H9 (cell line): ENCODE data around the gene NOP16. TPM values are rescaled to one million over a fixed set of nuclear protein-coding genes. Genes with fewer than 3 reads are reported as not detected.

Experiments
- DNase-seq: peaks from one replicate; pipeline ENCODE4 v3.0.0-alpha.2; 2017
- H2AFZ ChIP-seq: one replicate; pipeline ENCODE4 v1.6.1; 2013; ENCODE audit warnings: mild to moderate bottlenecking, low read length, control low read depth, moderate library complexity
- H2AK5ac ChIP-seq: 2 replicates; pipeline ENCODE4 v1.6.1; 2013; ENCODE audit warnings: low read length, control low read depth, mixed read lengths; ENCODE audit not compliant: insufficient read length
- H2BK120ac ChIP-seq: one replicate; pipeline ENCODE4 v1.6.1; 2013; ENCODE audit warnings: low read depth, mild to moderate bottlenecking, low read length, control low read depth, inconsistent platforms; ENCODE audit not compliant: poor library complexity, severe bottlenecking
- H2BK12ac ChIP-seq: 2 replicates; pipeline ENCODE4 v1.6.1; 2013; ENCODE audit warnings: low read length, control low read depth, mixed read lengths, low read depth; ENCODE audit not compliant: insufficient read length
- H2BK15ac ChIP-seq: 2 replicates; pipeline ENCODE4 v1.6.1; 2013; ENCODE audit warnings: low read depth, low read length, control low read depth
- H2BK20ac ChIP-seq: one replicate; pipeline ENCODE4 v1.6.1; 2013; ENCODE audit warnings: low read depth, mild to moderate bottlenecking, low read length, control low read depth, inconsistent platforms; ENCODE audit not compliant: poor library complexity, severe bottlenecking
- H2BK5ac ChIP-seq: 2 replicates; pipeline ENCODE4 v1.6.1; 2013; ENCODE audit warnings: low read length, control low read depth, mixed read lengths; ENCODE audit not compliant: insufficient read length
- H3K14ac ChIP-seq: 2 replicates; pipeline ENCODE4 v1.6.1; 2013; ENCODE audit warnings: low read length, control low read depth; ENCODE audit not compliant: insufficient read depth
- H3K18ac ChIP-seq: 2 replicates; pipeline ENCODE4 v1.6.1; 2013; ENCODE audit warnings: low read depth, mild to moderate bottlenecking, mixed read lengths, low read length, control low read depth; ENCODE audit not compliant: insufficient read length
- H3K23ac ChIP-seq: 2 replicates; pipeline ENCODE4 v1.6.1; 2013; ENCODE audit warnings: low read length, control low read depth, mixed read lengths, low read depth; ENCODE audit not compliant: insufficient read length
- H3K23me2 ChIP-seq: 2 replicates; pipeline ENCODE4 v1.6.1; 2013; ENCODE audit warnings: low read depth, mild to moderate bottlenecking, mixed read lengths, low read length, control low read depth; ENCODE audit not compliant: insufficient read length, poor library complexity, severe bottlenecking
- H3K27ac ChIP-seq: 2 replicates; pipeline ENCODE4 v1.5.1; 2013; ENCODE audit warnings: low read length, control low read depth, mixed read lengths, low read depth; ENCODE audit not compliant: insufficient read length
- H3K27me3 ChIP-seq: 2 replicates; pipeline ENCODE4 v1.6.1; 2013; ENCODE audit warnings: low read length, control low read depth, inconsistent platforms; ENCODE audit not compliant: insufficient read depth
- H3K4ac ChIP-seq: 2 replicates; pipeline ENCODE4 v1.6.1; 2013; ENCODE audit warnings: low read depth, mild to moderate bottlenecking, control low read depth, inconsistent platforms, low read length, moderate library complexity
- H3K4me1 ChIP-seq: 2 replicates; pipeline ENCODE4 v1.6.1; 2013; ENCODE audit warnings: low read length, control low read depth, inconsistent platforms; ENCODE audit not compliant: insufficient read depth
- H3K4me2 ChIP-seq: 2 replicates; pipeline ENCODE4 v1.6.1; 2013; ENCODE audit warnings: low read length, control low read depth, mixed read lengths; ENCODE audit not compliant: insufficient read length, insufficient read depth
- H3K56ac ChIP-seq: 2 replicates; pipeline ENCODE4 v1.6.1; 2013; ENCODE audit warnings: low read depth, mild to moderate bottlenecking, mixed read lengths, low read length, control low read depth; ENCODE audit not compliant: insufficient read length
- H3K79me1 ChIP-seq: 2 replicates; pipeline ENCODE4 v1.6.1; 2013; ENCODE audit warnings: low read depth, mild to moderate bottlenecking, moderate library complexity, low read length, control low read depth, inconsistent platforms; ENCODE audit not compliant: insufficient read depth, poor library complexity, severe bottlenecking
- H3K79me2 ChIP-seq: 2 replicates; pipeline ENCODE4 v1.6.1; 2013; ENCODE audit warnings: low read length, control low read depth, inconsistent platforms; ENCODE audit not compliant: insufficient read depth
- H3K9ac ChIP-seq: 2 replicates; pipeline ENCODE4 v1.6.1; 2013; ENCODE audit warnings: low read length, control low read depth, mixed read lengths; ENCODE audit not compliant: insufficient read length; ENCODE audit errors: extremely low read depth
- H3K9me3 ChIP-seq: one replicate; pipeline ENCODE4 v1.6.1; 2013; ENCODE audit warnings: low read depth, low read length, inconsistent platforms; ENCODE audit not compliant: control insufficient read depth
- H3T11ph ChIP-seq: one replicate; pipeline ENCODE4 v1.6.1; 2013; ENCODE audit warnings: mild to moderate bottlenecking, low read length, control low read depth, inconsistent platforms
- H4K20me1 ChIP-seq: one replicate; pipeline ENCODE4 v1.6.1; 2013; ENCODE audit not compliant: control insufficient read depth, insufficient read length, insufficient read depth
- H4K5ac ChIP-seq: 2 replicates; pipeline ENCODE4 v1.6.1; 2013; ENCODE audit warnings: low read depth, mild to moderate bottlenecking, mixed read lengths, low read length, control low read depth; ENCODE audit not compliant: insufficient read length
- H4K8ac ChIP-seq: replicated peaks from 2 replicates; pipeline ENCODE4 v1.6.1; 2013; ENCODE audit warnings: low read length, control low read depth, mixed read lengths, low read depth; ENCODE audit not compliant: insufficient read length
- H4K91ac ChIP-seq: 2 replicates; pipeline ENCODE4 v1.6.1; 2013; ENCODE audit warnings: low read depth, mild to moderate bottlenecking, moderate library complexity, mixed read lengths, low read length, control low read depth; ENCODE audit not compliant: insufficient read length
- H3K27ac Mint-ChIP-seq, 3 experiments: 2 replicates in 2 of 3; 3 replicates in 1 of 3; pipeline ENCODE4 v1.8.0; 2020 to 2021; ENCODE audit warnings: mixed read lengths in 3 of 3, mild to moderate bottlenecking in 1 of 3, moderate library complexity in 1 of 3
- H3K27me3 Mint-ChIP-seq: 2 replicates; pipeline ENCODE4 v1.8.0; 2021; ENCODE audit warnings: low read depth, mild to moderate bottlenecking, moderate library complexity, mixed read lengths
- H3K36me3 Mint-ChIP-seq, 3 experiments: 2 replicates in 2 of 3; 3 replicates in 1 of 3; pipeline ENCODE4 v1.8.0; 2020 to 2021; ENCODE audit warnings: low read depth in 3 of 3, mixed read lengths in 3 of 3; ENCODE audit not compliant: insufficient read depth in 1 of 3
- H3K4me1 Mint-ChIP-seq, 2 experiments: 2 replicates each; pipeline ENCODE4 v1.8.0; 2020; ENCODE audit warnings: mixed read lengths in 2 of 2
- H3K4me3 Mint-ChIP-seq, 2 experiments: 2 replicates in 1 of 2; 3 replicates in 1 of 2; pipeline ENCODE4 v1.8.0; 2020 to 2021; ENCODE audit warnings: mild to moderate bottlenecking in 2 of 2, mixed read lengths in 2 of 2, moderate library complexity in 1 of 2
- H3K9me3 Mint-ChIP-seq, 2 experiments: 2 replicates in 1 of 2; 3 replicates in 1 of 2; pipeline ENCODE4 v1.8.0; 2020; ENCODE audit warnings: mild to moderate bottlenecking in 2 of 2, mixed read lengths in 2 of 2, moderate library complexity in 1 of 2
- CTCF ChIP-seq: fragments of 200-600 bp; sonication (generic); conservative IDR thresholded peaks from 3 replicates; pipeline ENCODE4 v1.8.0; 2021; ENCODE audit warnings: antibody characterized with exemption, mild to moderate bottlenecking
- WGBS: extraction: QIAGEN DNeasy Blood & Tissue Kit; methylation state at CpG from one replicate; pipeline ENCODE4 v1.1.7; 2013; ENCODE audit warnings: missing lambda C conversion rate, low lambda C conversion rate, mixed read lengths; ENCODE audit not compliant: insufficient read length; ENCODE audit errors: extremely low coverage; 5-methylcytosine and 5-hydroxymethylcytosine counted together
- total RNA-seq: library from RNA; stranded (reverse); gene quantifications from 2 replicates; pipeline ENCODE4 v1.2.1, GENCODE V29; 2021

Gene NOP16
- total RNA-seq, 1 experiment from 2014 or later, result 114 TPM

GRCh38 chr5:176416965-176417364 lies 28.6 kb upstream of the NOP16 start:
- Histone ChIP-seq H3K79me2 (no peaks in the 10 kb centered on the region), H4K20me1 (no peaks in the 10 kb centered on the region), H2BK5ac (no peak overlapping the region), H3K56ac (no peak overlapping the region), H3K4me1 (no peaks in the 10 kb centered on the region), H4K91ac (no peak overlapping the region), H3K14ac (no peak overlapping the region; the same call in 1 of the 2 replicates), H3K9ac (no peak overlapping the region), H3K27me3 (no peaks in the 10 kb centered on the region; the same call in 1 of the 2 replicates), H3T11ph (no peak overlapping the region), H2BK120ac (no peak overlapping the region), H3K23ac (no peak overlapping the region), H2BK15ac (no peak overlapping the region), H2BK12ac (no peak overlapping the region), H3K27ac (no peak overlapping the region), H3K18ac (no peak overlapping the region), H2BK20ac (no peak overlapping the region), H3K4ac (no peak overlapping the region), H4K8ac (no peak overlapping the region), H2AFZ (peak overlapping the region; percentile 14), H4K5ac (no peak overlapping the region), H3K4me2 (peak overlapping the region; percentile 32), H3K23me2 (peaks cover 5% of the 10 kb centered on the region), H2AK5ac (no peak overlapping the region), H3K79me1 (no peaks in the 10 kb centered on the region), H3K9me3 (no peaks in the 10 kb centered on the region)
- TF ChIP-seq CTCF, result no peak
- WGBS, result no CpG with 5 or more reads among the region's 11 CpGs
- peaks cover 0 to 20% (median 17%) of the 10 kb centered on the region in 3 experiments; a peak in 5 of 7 replicates for H3K36me3 Mint-ChIP-seq
- peaks cover 22 to 33% of the 10 kb centered on the region in 2 experiments for H3K9me3 Mint-ChIP-seq
- H3K27ac Mint-ChIP-seq, result no peak overlapping the region
- peaks cover 6 to 9% of the 10 kb centered on the region in 2 experiments; a peak in 3 of 4 replicates for H3K4me1 Mint-ChIP-seq
- DNase-seq, result no peak
- H3K27me3 Mint-ChIP-seq, result peaks cover 26% of the 10 kb centered on the region
- H3K4me3 Mint-ChIP-seq, result peak overlapping the region; percentile 51 to 75
